ENCODE data around the gene ARSD.
"Not testable (repeated sequence)": the region's sequence is repeated elsewhere in the genome, so short reads cannot be mapped to it uniquely, and the experiment has no call there.

ARSD gene

DNA sequence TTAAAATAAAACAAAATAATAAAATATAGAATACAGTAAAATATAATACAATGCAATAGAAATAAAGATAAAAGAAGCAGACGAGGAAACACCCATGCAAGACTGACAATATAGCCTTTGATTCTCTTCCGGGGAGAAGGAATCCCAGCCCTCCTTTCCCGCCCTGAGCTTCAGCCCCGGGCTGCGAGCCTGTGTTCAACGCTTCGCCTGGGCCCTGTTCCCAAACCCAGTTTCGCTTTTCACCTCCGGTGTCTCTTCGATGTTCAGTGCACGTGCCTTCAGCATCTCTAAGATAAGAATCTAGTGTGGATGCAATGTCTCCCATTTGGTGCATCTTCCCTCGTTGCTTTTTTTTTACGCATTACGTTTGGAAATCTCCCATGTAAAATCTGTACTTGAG lies 38.4 kb upstream of the ARSD start:
- FAIRE-seq (no peak), DNase-seq (ENCODE audit: insufficient read length, low spot score) (no peak)

GRCh38 chrX:2967012-2967411 lies 37.9 kb upstream of the ARSD start:
- FAIRE-seq, result no peak
- no peak for DNase-seq (ENCODE audit: insufficient read length, low spot score)

More for the DNA sequence above, 38.4 kb upstream of the ARSD start:
- TF ChIP-seq CTCF (IDR thresholded peaks at IDR 0.05; ENCODE audit: insufficient read depth, missing control alignments), result no peak

DNA sequence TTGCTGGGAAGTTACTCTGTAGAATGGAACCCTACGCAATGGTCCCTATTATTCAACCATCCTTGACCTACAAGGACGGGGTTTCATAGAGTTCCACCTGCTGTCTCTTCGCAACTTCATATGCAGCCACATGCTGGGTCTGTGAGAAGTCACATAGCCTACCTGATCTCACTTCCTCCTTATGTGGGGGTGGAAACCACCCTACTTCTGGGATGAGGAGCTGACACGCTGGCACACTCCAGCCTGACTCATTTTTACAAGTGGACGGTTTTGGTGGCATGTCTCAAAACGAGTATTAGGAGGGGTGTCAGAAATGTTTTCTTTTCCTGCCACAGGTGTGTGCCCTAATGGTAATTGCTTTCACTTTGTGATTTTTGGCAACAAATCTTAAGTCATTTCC lies 36.8 kb upstream of the ARSD start:
- DNase-seq (ENCODE audit: insufficient read length, low spot score), result no peak
- FAIRE-seq, result no peak
- TF ChIP-seq CTCF (IDR thresholded peaks at IDR 0.05; ENCODE audit: insufficient read depth, missing control alignments), result no peak

More at GRCh38 chrX:2967012-2967411, 37.9 kb upstream of the ARSD start:
- TF ChIP-seq CTCF (IDR thresholded peaks at IDR 0.05; ENCODE audit: insufficient read depth, missing control alignments), result no peak

DNA sequence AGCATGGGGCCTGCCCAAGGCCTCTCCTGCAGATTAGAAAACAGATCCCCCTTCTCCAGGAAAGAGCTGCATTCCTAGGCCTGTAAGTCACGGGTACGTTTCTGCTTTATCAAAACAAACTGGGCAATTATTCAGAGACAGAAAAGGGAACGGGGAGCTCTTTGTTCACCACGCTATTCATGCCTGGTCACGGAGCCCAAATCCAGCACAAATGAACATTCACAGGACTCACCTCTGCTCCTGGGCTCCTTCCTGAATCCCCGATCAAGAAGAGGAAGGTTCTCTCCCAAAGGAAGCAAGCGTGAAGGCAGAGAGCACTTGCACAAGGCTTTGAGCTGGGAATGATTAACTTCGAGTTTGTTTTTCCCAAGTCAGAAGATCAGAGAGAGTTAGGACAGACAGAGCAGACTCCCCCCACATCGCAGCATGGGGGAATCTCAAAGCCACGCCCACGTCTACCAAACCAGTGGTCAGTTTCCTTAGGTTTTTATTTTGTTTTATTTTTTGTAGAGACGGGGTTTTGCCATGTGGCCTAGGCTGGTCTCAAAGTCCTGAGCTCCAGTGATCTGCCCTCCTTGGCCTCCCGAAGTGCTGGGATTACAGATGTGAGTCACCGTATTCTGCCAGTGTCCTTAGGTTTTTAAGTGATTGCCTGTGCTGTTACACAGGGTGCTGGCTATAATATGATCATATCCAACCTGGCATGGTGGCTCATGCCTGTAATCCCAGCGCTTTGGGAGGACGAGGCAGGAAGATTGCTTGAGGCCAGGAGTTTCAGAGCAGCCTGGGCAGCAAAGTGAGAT lies 35.1 kb upstream of the ARSD start:
- DNase-seq (ENCODE audit: insufficient read length, low spot score), result not testable (repeated sequence)

DNA sequence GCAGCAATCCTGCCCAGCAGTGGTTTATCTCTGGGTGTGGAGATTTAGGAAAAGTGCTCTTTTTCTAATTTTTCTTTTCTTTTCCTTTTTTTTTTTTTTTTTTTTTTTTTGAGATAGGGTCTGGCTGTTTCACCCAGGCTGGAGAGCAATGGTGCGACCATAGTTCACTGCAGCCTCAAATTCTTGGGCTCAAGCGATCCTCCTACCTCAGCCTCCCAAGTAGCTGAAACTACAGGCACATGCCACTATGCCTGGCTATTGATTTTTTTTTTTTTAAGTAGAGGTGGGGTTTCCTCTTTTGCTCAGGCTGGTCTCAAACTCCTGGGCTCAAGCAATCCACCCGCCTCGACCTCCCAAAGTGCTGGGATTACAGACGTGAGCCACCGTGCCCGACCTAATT lies 34.3 kb upstream of the ARSD start:
- not testable (repeated sequence) for DNase-seq (ENCODE audit: insufficient read length, low spot score); FAIRE-seq

More for the DNA sequence above, 35.1 kb upstream of the ARSD start:
- not testable (repeated sequence) for FAIRE-seq

DNA sequence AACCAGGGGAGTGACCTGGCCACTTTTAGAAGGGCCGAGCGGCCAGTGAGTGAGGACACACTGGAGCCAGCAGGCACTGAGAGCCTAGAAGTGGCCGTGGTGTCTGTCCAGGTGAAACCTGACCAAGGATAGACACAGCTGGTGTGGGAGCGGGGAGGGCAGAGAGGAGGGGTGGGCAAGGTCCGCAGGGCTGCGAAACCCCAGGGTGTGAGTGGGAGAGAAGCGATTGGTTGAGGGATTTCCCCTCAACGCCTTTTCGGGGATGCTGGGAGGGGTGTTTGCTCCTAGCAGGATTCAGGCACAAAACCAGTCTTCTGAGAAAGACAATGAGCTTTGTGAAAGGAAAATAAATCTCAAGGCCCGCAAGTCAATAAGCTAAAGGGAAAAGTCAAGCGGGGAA lies 33.2 kb upstream of the ARSD start:
- TF ChIP-seq CTCF (IDR thresholded peaks at IDR 0.05; ENCODE audit: insufficient read depth, missing control alignments), result no peak
- FAIRE-seq, result no peak
- DNase-seq (ENCODE audit: insufficient read length, low spot score), result no peak

GRCh38 chrX:2960861-2961515 lies 31.8 kb upstream of the ARSD start:
- no peak for DNase-seq (ENCODE audit: insufficient read length, low spot score)
- FAIRE-seq, result no peak
- TF ChIP-seq CTCF (IDR thresholded peaks at IDR 0.05; ENCODE audit: insufficient read depth, missing control alignments), result no peak

- no peak for DNase-seq (ENCODE audit: insufficient read length, low spot score)
- no peak for TF ChIP-seq CTCF (IDR thresholded peaks at IDR 0.05; ENCODE audit: insufficient read depth, missing control alignments)
- FAIRE-seq, result no peak
Measured at GRCh38 chrX:2958199-2958598, 29.1 kb upstream of the ARSD start.

Data from D721Med (cell line).